Osteoblast (primary cell): ENCODE data around the gene VN1R2. TPM values are rescaled to one million over a fixed set of nuclear protein-coding genes. Genes with fewer than 3 reads are reported as not detected.
"Not testable (repeated sequence)": the region's sequence is repeated elsewhere in the genome, so short reads cannot be mapped to it uniquely, and the experiment has no call there.

ENCODE experiments used
- DNase-seq: peaks from one replicate; pipeline ENCODE4 v3.0.0; 2011; ENCODE audit warnings: low spot score, mixed read lengths; ENCODE audit not compliant: insufficient read length; ENCODE audit errors: missing footprints
- H2AFZ ChIP-seq: 2 replicates; pipeline ENCODE4 v1.6.0; 2011; ENCODE audit warnings: mild to moderate bottlenecking, low read length
- H3K27ac ChIP-seq: 2 replicates; pipeline ENCODE4 v1.5.1; 2011; ENCODE audit warnings: mild to moderate bottlenecking, low read depth, low read length, moderate library complexity
- H3K27me3 ChIP-seq: 2 replicates; pipeline ENCODE4 v1.6.0; 2012; ENCODE audit warnings: mild to moderate bottlenecking, control low read depth, inconsistent platforms, low read length, moderate library complexity; ENCODE audit not compliant: insufficient read depth
- H3K36me3 ChIP-seq: 2 replicates; pipeline ENCODE4 v1.5.1; 2011; ENCODE audit warnings: mild to moderate bottlenecking, low read length, control low read depth, moderate library complexity; ENCODE audit not compliant: insufficient read depth
- H3K4me1 ChIP-seq: 2 replicates; pipeline ENCODE4 v1.5.1; 2011; ENCODE audit warnings: mild to moderate bottlenecking, low read length, control low read depth, moderate library complexity; ENCODE audit not compliant: insufficient read depth
- H3K4me2 ChIP-seq: 2 replicates; pipeline ENCODE4 v1.6.0; 2011; ENCODE audit warnings: mild to moderate bottlenecking, low read length; ENCODE audit not compliant: insufficient read depth
- H3K4me3 ChIP-seq: fragments of 200-600 bp; sonication (generic); 3 replicates; pipeline ENCODE4 v1.5.1; 2012; ENCODE audit warnings: mild to moderate bottlenecking, low read length, inconsistent platforms; ENCODE audit not compliant: insufficient read depth
- H3K79me2 ChIP-seq: 2 replicates; pipeline ENCODE4 v1.6.0; 2012; ENCODE audit warnings: mild to moderate bottlenecking, low read length, control low read depth, inconsistent platforms; ENCODE audit not compliant: insufficient read depth
- H3K9me3 ChIP-seq: 2 replicates; pipeline ENCODE4 v1.5.1; 2011; ENCODE audit warnings: low read depth, low read length, control low read depth
- H4K20me1 ChIP-seq: 2 replicates; pipeline ENCODE4 v1.6.0; 2012; ENCODE audit warnings: mild to moderate bottlenecking, low read length, control low read depth; ENCODE audit not compliant: insufficient read depth
- CTCF ChIP-seq: IDR thresholded peaks from 2 replicates; pipeline ENCODE4 v1.5.1; 2011; ENCODE audit warnings: mild to moderate bottlenecking, low read depth, low read length, moderate library complexity; ENCODE audit errors: extremely low read depth
- total RNA-seq: library from RNA; depleted of rRNA; stranded (reverse); fragments of >200 nt; gene quantifications from 2 replicates; pipeline ENCODE4 v1.2.3, GENCODE V29; 2012

VN1R2 gene
- total RNA-seq, 1 donor = under 0.01 TPM

- no peak for TF ChIP-seq CTCF
- Histone ChIP-seq H4K20me1 (no peaks in the 10 kb centered on the region), H3K36me3 (no peaks in the 10 kb centered on the region), H3K27ac (no peak overlapping the region), H3K79me2 (no peaks in the 10 kb centered on the region), H3K4me3 (no peak overlapping the region), H3K9me3 (no peaks in the 10 kb centered on the region), H3K4me1 (no peaks in the 10 kb centered on the region), H3K4me2 (no peak overlapping the region), H3K27me3 (no peaks in the 10 kb centered on the region), H2AFZ (no peak overlapping the region)
- no peak for DNase-seq
Measured at GRCh38 chr19:53290758-53291549, 32.9 kb downstream of the VN1R2 start.

GRCh38 chr19:53294786-53295441 is 36.8 kb downstream of the VN1R2 start:
- H3K27ac ChIP-seq = no peak overlapping the region
- H4K20me1 ChIP-seq = no peaks in the 10 kb centered on the region
- H3K9me3 ChIP-seq = no peaks in the 10 kb centered on the region
- no peaks in the 10 kb centered on the region for H3K79me2 ChIP-seq
- no peak overlapping the region for H3K4me2 ChIP-seq
- no peaks in the 10 kb centered on the region for H3K36me3 ChIP-seq
- no peaks in the 10 kb centered on the region for H3K4me1 ChIP-seq
- H3K4me3 ChIP-seq = no peak overlapping the region
- DNase-seq = no peak
- no peaks in the 10 kb centered on the region for H3K27me3 ChIP-seq
- no peak for TF ChIP-seq CTCF
- H2AFZ ChIP-seq = no peak overlapping the region

GRCh38 chr19:53301341-53301740 is 43.2 kb downstream of the VN1R2 start:
- DNase-seq, H3K4me3 ChIP-seq, H3K36me3 ChIP-seq, H3K4me1 ChIP-seq, H3K79me2 ChIP-seq, H4K20me1 ChIP-seq, H3K27ac ChIP-seq, H3K9me3 ChIP-seq, H3K4me2 ChIP-seq, H3K27me3 ChIP-seq, H2AFZ ChIP-seq: not testable (repeated sequence)

GRCh38 chr19:53308339-53308811 is 50.3 kb downstream of the VN1R2 start:
- Histone ChIP-seq H3K27me3 (no peaks in the 10 kb centered on the region), H3K4me1 (no peaks in the 10 kb centered on the region), H3K9me3 (no peaks in the 10 kb centered on the region), H3K79me2 (no peaks in the 10 kb centered on the region), H3K36me3 (no peaks in the 10 kb centered on the region), H3K4me3 (peak overlapping the region; percentile 13), H2AFZ (peak overlapping the region; percentile 42), H3K4me2 (peak overlapping the region; percentile 52), H3K27ac (no peak overlapping the region), H4K20me1 (no peaks in the 10 kb centered on the region)
- DNase-seq = peak; percentile 69
- TF ChIP-seq CTCF = peak; percentile 55

Other genes with a start within 250 kb of the VN1R2 start
- gene ERVV-1, start 244.4 kb upstream of the VN1R2 start, total RNA-seq = not detected in 2 replicates
- gene ERVV-2, start 213.6 kb upstream of the VN1R2 start, total RNA-seq = not detected in 2 replicates
- gene ZNF160, start 154.9 kb upstream of the VN1R2 start, total RNA-seq = 47.7 and 51.8 TPM in 2 replicates
- 7.6 and 11.2 TPM in 2 replicates for gene ZNF415, start 125.4 kb upstream of the VN1R2 start, total RNA-seq
- gene ZNF347, start 99.2 kb upstream of the VN1R2 start, total RNA-seq = 9.0 and 12.4 TPM in 2 replicates
- gene ZNF665, start 64.9 kb upstream of the VN1R2 start, total RNA-seq = 2.9 and 3.8 TPM in 2 replicates
- 14.1 and 21.2 TPM in 2 replicates for gene ZNF677, start 3.4 kb upstream of the VN1R2 start, total RNA-seq
- gene VN1R4, start 9.4 kb downstream of the VN1R2 start, total RNA-seq = not detected in 2 replicates
- gene ZNF845, start 75.5 kb downstream of the VN1R2 start, total RNA-seq = 7.7 and 8.7 TPM in 2 replicates
- gene ZNF525, start 107.4 kb downstream of the VN1R2 start, total RNA-seq = 6.8 and 8.0 TPM in 2 replicates
- 15.6 TPM in 2 replicates for gene ZNF765, start 136.9 kb downstream of the VN1R2 start, total RNA-seq
- 13.0 and 16.5 TPM in 2 replicates for gene ZNF761, start 173.7 kb downstream of the VN1R2 start, total RNA-seq
- 3.6 and 4.4 TPM in 2 replicates for gene ZNF813, start 209.4 kb downstream of the VN1R2 start, total RNA-seq